ENCODE measurements around the gene RABEP1. TPM values are rescaled to one million over a fixed set of nuclear protein-coding genes. Genes with fewer than 3 reads are reported as not detected.
A peak's percentile ranks its signal among the peaks of the same experiment; 100 is the strongest.

Gene RABEP1
- total and polyA plus RNA-seq, 9 of the 15 experiments (the other 6 are each of a cell fraction or from before 2014, with no cell fraction given) = 8.2 to 38.9 (median 30.3) TPM

DNA sequence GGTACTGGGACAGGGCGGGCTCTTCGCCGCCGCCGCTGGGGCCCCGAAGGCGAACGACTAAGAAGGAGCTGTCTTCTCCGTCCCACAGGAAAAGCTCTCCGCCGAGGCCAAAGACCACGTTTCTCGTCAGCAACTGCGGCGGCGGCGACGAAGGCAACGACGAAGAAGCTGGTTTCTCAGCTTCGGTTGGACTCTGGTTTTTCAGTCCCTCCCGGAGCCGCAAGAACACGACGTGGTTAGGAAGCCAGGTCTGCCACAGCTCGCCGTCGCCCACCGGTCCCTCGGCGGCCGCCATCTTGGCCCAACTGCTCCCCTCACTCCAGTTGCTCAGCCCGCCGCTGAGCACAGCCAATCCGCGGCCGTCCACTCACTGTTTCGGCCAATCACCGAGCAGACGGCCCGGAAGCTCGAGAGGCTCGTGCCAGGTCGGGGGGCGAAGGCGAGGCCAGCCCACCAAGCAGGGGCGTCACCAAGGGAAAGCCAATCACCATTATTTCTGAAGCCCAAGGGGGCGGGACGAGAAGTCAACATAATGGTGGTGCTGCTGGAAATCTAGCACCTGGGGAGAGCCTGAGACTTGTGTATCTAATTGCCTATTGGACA, 137.4 kb downstream of the RABEP1 start, which contains the start of gene NUP88 (continued):
- TF ChIP-seq NR2C2 (CRISPR knock-in tag; IDR thresholded peaks at IDR 0.05) (peak; percentile 76; the same call in 1 of the 2 replicates), NR2C2 (tag; IDR thresholded peaks at IDR 0.05) (peak; percentile 92), ZNF253 (CRISPR knock-in tag; conservative IDR thresholded peaks at IDR 0.05) (no peak), ZNF274 (IDR thresholded peaks at IDR 0.05; ENCODE audit: borderline replicate concordance, low read depth, low read length) (no peak), RFX7 (CRISPR knock-in tag; IDR thresholded peaks at IDR 0.05) (no peak), GABPA (tag; conservative IDR thresholded peaks at IDR 0.05; ENCODE audit: low read depth) (peak; percentile 70), SMARCB1 (IDR thresholded peaks at IDR 0.05; ENCODE audit: insufficient read length, low read depth) (no peak), TAF9B (IDR thresholded peaks at IDR 0.05; ENCODE audit: partially characterized antibody) (peak; percentile 82), HDAC6 (IDR thresholded peaks at IDR 0.05; ENCODE audit: low read depth, low read length) (no peak), FOXM1 (IDR thresholded peaks at IDR 0.05; ENCODE audit: low read depth) (peak; percentile 27; the same call in 1 of the 2 replicates), FOXM1 (CRISPR knock-in tag; IDR thresholded peaks at IDR 0.05; ENCODE audit: low read depth) (no peak; the same call in 1 of the 2 replicates), SP2 (IDR thresholded peaks at IDR 0.05; ENCODE audit: extremely low read depth, low read depth, low read length, poor library complexity, severe bottlenecking) (peak; percentile 27), ZNF75A (CRISPR knock-in tag; IDR thresholded peaks at IDR 0.05) (no peak), ZNF41 (CRISPR knock-in tag; conservative IDR thresholded peaks at IDR 0.05) (no peak), KDM5B (IDR thresholded peaks at IDR 0.05; ENCODE audit: insufficient replicate concordance, low read depth, low read length) (peak; percentile 79), RAD21 (CRISPR knock-in tag; conservative IDR thresholded peaks at IDR 0.05 in 1 of 2, IDR thresholded peaks at IDR 0.05 in 1 of 2) (no peak)
- TF ChIP-seq, protein P1, sequence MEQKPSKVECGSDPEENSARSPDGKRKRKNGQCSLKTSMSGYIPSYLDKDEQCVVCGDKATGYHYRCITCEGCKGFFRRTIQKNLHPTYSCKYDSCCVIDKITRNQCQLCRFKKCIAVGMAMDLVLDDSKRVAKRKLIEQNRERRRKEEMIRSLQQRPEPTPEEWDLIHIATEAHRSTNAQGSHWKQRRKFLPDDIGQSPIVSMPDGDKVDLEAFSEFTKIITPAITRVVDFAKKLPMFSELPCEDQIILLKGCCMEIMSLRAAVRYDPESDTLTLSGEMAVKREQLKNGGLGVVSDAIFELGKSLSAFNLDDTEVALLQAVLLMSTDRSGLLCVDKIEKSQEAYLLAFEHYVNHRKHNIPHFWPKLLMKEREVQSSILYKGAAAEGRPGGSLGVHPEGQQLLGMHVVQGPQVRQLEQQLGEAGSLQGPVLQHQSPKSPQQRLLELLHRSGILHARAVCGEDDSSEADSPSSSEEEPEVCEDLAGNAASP (IDR thresholded peaks at IDR 0.05) = no peak
- TF ChIP-seq, protein P2, sequence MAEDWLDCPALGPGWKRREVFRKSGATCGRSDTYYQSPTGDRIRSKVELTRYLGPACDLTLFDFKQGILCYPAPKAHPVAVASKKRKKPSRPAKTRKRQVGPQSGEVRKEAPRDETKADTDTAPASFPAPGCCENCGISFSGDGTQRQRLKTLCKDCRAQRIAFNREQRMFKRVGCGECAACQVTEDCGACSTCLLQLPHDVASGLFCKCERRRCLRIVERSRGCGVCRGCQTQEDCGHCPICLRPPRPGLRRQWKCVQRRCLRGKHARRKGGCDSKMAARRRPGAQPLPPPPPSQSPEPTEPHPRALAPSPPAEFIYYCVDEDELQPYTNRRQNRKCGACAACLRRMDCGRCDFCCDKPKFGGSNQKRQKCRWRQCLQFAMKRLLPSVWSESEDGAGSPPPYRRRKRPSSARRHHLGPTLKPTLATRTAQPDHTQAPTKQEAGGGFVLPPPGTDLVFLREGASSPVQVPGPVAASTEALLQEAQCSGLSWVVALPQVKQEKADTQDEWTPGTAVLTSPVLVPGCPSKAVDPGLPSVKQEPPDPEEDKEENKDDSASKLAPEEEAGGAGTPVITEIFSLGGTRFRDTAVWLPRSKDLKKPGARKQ (CRISPR knock-in tag; IDR thresholded peaks at IDR 0.05) = no peak
- TF ChIP-seq, protein P3, sequence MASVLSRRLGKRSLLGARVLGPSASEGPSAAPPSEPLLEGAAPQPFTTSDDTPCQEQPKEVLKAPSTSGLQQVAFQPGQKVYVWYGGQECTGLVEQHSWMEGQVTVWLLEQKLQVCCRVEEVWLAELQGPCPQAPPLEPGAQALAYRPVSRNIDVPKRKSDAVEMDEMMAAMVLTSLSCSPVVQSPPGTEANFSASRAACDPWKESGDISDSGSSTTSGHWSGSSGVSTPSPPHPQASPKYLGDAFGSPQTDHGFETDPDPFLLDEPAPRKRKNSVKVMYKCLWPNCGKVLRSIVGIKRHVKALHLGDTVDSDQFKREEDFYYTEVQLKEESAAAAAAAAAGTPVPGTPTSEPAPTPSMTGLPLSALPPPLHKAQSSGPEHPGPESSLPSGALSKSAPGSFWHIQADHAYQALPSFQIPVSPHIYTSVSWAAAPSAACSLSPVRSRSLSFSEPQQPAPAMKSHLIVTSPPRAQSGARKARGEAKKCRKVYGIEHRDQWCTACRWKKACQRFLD (CRISPR knock-in tag; IDR thresholded peaks at IDR 0.05) = 0 out of 2 replicates have a peak, but pooled peaks have one; percentile 52
- TF ChIP-seq, protein P4, sequence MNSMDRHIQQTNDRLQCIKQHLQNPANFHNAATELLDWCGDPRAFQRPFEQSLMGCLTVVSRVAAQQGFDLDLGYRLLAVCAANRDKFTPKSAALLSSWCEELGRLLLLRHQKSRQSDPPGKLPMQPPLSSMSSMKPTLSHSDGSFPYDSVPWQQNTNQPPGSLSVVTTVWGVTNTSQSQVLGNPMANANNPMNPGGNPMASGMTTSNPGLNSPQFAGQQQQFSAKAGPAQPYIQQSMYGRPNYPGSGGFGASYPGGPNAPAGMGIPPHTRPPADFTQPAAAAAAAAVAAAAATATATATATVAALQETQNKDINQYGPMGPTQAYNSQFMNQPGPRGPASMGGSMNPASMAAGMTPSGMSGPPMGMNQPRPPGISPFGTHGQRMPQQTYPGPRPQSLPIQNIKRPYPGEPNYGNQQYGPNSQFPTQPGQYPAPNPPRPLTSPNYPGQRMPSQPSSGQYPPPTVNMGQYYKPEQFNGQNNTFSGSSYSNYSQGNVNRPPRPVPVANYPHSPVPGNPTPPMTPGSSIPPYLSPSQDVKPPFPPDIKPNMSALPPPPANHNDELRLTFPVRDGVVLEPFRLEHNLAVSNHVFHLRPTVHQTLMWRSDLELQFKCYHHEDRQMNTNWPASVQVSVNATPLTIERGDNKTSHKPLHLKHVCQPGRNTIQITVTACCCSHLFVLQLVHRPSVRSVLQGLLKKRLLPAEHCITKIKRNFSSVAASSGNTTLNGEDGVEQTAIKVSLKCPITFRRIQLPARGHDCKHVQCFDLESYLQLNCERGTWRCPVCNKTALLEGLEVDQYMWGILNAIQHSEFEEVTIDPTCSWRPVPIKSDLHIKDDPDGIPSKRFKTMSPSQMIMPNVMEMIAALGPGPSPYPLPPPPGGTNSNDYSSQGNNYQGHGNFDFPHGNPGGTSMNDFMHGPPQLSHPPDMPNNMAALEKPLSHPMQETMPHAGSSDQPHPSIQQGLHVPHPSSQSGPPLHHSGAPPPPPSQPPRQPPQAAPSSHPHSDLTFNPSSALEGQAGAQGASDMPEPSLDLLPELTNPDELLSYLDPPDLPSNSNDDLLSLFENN (IDR thresholded peaks at IDR 0.05; ENCODE audit: low read depth in 2 of 2, low read length in 2 of 2) = no peak

All from K562 (cell line).